ENCODE measurements around the gene S100A12. TPM values are rescaled to one million over a fixed set of nuclear protein-coding genes. Genes with fewer than 3 reads are reported as not detected.

The S100A12 gene
- total RNA-seq, 1 experiment from 2014 or later: not detected

GRCh38 chr1:153364156-153364555, 11.3 kb downstream of the S100A12 start:
- Histone ChIP-seq H2BK12ac (ENCODE audit: insufficient read length, low read depth, low read length) (no peak overlapping the region), H4K91ac (ENCODE audit: insufficient read length, low read depth, low read length) (no peak overlapping the region), H3K9me3 (ENCODE audit: control insufficient read depth, low read depth, low read length) (no peaks in the 10 kb centered on the region), H3K14ac (ENCODE audit: insufficient read depth, low read length) (no peak overlapping the region), H3K4me2 (ENCODE audit: insufficient read depth, insufficient read length, low read length) (no peak overlapping the region), H2BK120ac (ENCODE audit: low read depth, low read length, poor library complexity, severe bottlenecking) (no peak overlapping the region), H4K20me1 (ENCODE audit: control insufficient read depth, insufficient read depth, insufficient read length) (no peaks in the 10 kb centered on the region), H3K79me1 (ENCODE audit: insufficient read depth, low read depth, low read length, poor library complexity, severe bottlenecking) (no peaks in the 10 kb centered on the region), H3T11ph (ENCODE audit: low read length) (no peak overlapping the region), H2BK20ac (ENCODE audit: low read depth, low read length, poor library complexity, severe bottlenecking) (no peak overlapping the region), H3K27me3 (ENCODE audit: insufficient read depth, low read length) (no peaks in the 10 kb centered on the region), H2AK5ac (ENCODE audit: insufficient read length, low read length) (no peak overlapping the region), H2AFZ (ENCODE audit: low read length) (no peak overlapping the region), H3K4ac (ENCODE audit: low read depth, low read length) (no peak overlapping the region), H3K4me1 (ENCODE audit: insufficient read depth, low read length) (no peaks in the 10 kb centered on the region), H3K56ac (ENCODE audit: insufficient read length, low read depth, low read length) (no peak overlapping the region), H3K23me2 (ENCODE audit: insufficient read length, low read depth, low read length, poor library complexity, severe bottlenecking) (no peaks in the 10 kb centered on the region), H3K18ac (ENCODE audit: insufficient read length, low read depth, low read length) (no peak overlapping the region), H2BK5ac (ENCODE audit: insufficient read length, low read length) (no peak overlapping the region), H3K79me2 (ENCODE audit: insufficient read depth, low read length) (no peaks in the 10 kb centered on the region), H2BK15ac (ENCODE audit: low read depth, low read length) (no peak overlapping the region), H3K27ac (ENCODE audit: insufficient read length, low read depth, low read length) (no peak overlapping the region), H3K23ac (ENCODE audit: insufficient read length, low read depth, low read length) (no peak overlapping the region), H4K5ac (ENCODE audit: insufficient read length, low read depth, low read length) (no peak overlapping the region), H3K9ac (ENCODE audit: extremely low read depth, insufficient read length, low read length) (no peak overlapping the region), H4K8ac (replicated peaks; ENCODE audit: insufficient read length, low read depth, low read length) (no peak overlapping the region)
- Mint-ChIP-seq H3K36me3 (ENCODE audit: insufficient read depth in 1 of 3, low read depth in 3 of 3) (no peaks in the 10 kb centered on the region), H3K27ac (no peak overlapping the region), H3K9me3 (peaks cover 0 to 6% of the 10 kb centered on the region in 2 experiments; a peak in 1 of 5 replicates), H3K27me3 (ENCODE audit: low read depth) (peaks cover 2% of the 10 kb centered on the region), H3K4me1 (no peaks in the 10 kb centered on the region), H3K4me3 (no peak overlapping the region)
- DNase-seq: no peak
- no peak for TF ChIP-seq CTCF (conservative IDR thresholded peaks at IDR 0.05)

Data from H9 (cell line).